Natural killer cell treated with Interleukin-12 subunit alpha and Interleukin-12 subunit beta and Interleukin-15 and Interleukin-18, amount 100 ng/mL, for 72 hours (primary cell): ENCODE measurements around the gene HTRA3. TPM values are rescaled to one million over a fixed set of nuclear protein-coding genes. Genes with fewer than 3 reads are reported as not detected.

Experiments
- ATAC-seq, 2 donors: fragments of 150-1000 bp; cut with Tn5 transposase in 1 of 2; sonication (Bioruptor Pico), chemical (Tn5 transposase) in 1 of 2; 2 replicates each; pipeline ENCODE4 v1.10.0; 2021
- DNase-seq: peaks from one replicate; pipeline ENCODE4 v3.0.0; 2022; ENCODE audit warnings: low spot score
- H3K27ac Mint-ChIP-seq, 2 donors: 1 replicate in 1 of 2; 2 replicates in 1 of 2; pipeline ENCODE4 v1.8.0; 2022; ENCODE audit warnings: mixed read lengths in 2 of 2, mild to moderate bottlenecking in 1 of 2, moderate library complexity in 1 of 2
- H3K27me3 Mint-ChIP-seq, 2 donors: 1 replicate in 1 of 2; 2 replicates in 1 of 2; pipeline ENCODE4 v1.8.0; 2022; ENCODE audit warnings: mixed read lengths in 2 of 2
- H3K36me3 Mint-ChIP-seq: one replicate; pipeline ENCODE4 v1.8.0; 2022; ENCODE audit warnings: mixed read lengths
- H3K4me1 Mint-ChIP-seq, 2 donors: 1 replicate in 1 of 2; 2 replicates in 1 of 2; pipeline ENCODE4 v1.8.0; 2022; ENCODE audit warnings: low read depth in 2 of 2, mixed read lengths in 2 of 2, mild to moderate bottlenecking in 1 of 2
- H3K4me3 Mint-ChIP-seq: one replicate; pipeline ENCODE4 v1.8.0; 2022; ENCODE audit warnings: mixed read lengths
- H3K9me3 Mint-ChIP-seq: 2 replicates; pipeline ENCODE4 v1.8.0; 2022; ENCODE audit warnings: mixed read lengths
- total RNA-seq, 2 donors: library from RNA; stranded (reverse); gene quantifications; one replicate each; pipeline ENCODE4 v1.2.3, GENCODE V29; 2022

HTRA3 gene
- total RNA-seq, 2 donors from 2014 or later, result not detected

DNA sequence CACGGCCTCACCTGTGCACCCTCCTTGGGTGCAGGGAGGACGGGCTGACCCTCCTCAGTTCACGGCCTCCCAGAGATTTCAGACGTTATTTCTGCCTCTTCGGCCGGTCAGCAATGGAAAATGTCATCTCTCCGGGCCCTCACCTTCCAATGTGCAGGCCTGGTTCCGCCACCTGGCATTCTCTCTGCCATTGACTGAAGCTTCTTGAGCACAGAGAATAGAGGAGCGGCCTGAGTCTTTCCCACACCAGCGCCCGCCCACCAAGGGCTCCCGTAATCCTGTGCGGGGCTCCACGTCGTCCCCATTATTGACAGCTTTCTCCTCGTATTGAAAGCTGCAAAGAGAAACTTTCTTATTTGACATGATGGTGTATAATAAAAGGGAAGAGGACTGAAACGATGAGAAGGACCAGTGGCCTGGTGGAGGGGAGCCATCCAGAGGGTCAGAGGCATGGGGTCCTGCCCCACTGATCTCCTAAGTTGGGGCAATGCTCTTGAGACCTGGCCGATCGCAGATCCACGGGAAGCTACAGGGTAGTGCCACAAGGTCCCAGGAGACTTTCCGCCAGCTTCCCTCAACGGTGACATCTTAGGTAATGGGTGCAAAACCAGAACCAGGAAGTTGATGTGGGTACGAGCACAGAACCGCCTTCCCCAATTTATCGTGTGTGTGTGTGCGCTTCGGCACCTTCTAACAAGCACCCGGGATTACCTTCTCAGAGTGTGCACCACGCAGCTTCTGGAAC is 20.6 kb downstream of the HTRA3 start:
- ATAC-seq (no peak), DNase-seq (no peak)
- no peaks in the 10 kb centered on the region for H3K36me3 Mint-ChIP-seq
- no peak overlapping the region for H3K27ac Mint-ChIP-seq
- peaks cover 5% of the 10 kb centered on the region for H3K9me3 Mint-ChIP-seq
- peaks cover 0 to 6% of the 10 kb centered on the region in 2 donors for H3K27me3 Mint-ChIP-seq
- H3K4me3 Mint-ChIP-seq, result no peak overlapping the region
- no peaks in the 10 kb centered on the region for H3K4me1 Mint-ChIP-seq

DNA sequence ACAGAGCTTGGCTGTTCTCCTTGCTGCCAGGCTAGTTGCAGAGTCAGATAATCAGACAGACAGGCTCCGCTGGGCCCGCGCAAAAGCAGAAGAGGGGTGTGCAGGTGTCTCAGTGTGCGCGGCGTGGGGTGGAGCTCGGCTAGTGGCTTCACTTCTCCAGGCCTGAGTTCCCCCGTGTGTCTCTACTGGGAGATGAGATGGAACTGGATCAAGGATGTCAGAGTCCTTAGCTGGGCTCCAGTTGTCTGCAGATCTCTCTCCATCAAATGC is 21.1 kb downstream of the HTRA3 start:
- no peaks in the 10 kb centered on the region for H3K4me1 Mint-ChIP-seq
- H3K27ac Mint-ChIP-seq, result no peak overlapping the region
- H3K27me3 Mint-ChIP-seq, result peaks cover 0 to 6% of the 10 kb centered on the region in 2 donors
- H3K4me3 Mint-ChIP-seq, result no peak overlapping the region
- DNase-seq (no peak), ATAC-seq (no peak)
- peaks cover 5% of the 10 kb centered on the region for H3K9me3 Mint-ChIP-seq
- H3K36me3 Mint-ChIP-seq, result no peaks in the 10 kb centered on the region

GRCh38 chr4:8291036-8291682 is 21.6 kb downstream of the HTRA3 start:
- Mint-ChIP-seq H3K27me3 (peaks cover 0 to 6% of the 10 kb centered on the region in 2 donors), H3K4me3 (no peak overlapping the region), H3K27ac (no peak overlapping the region), H3K9me3 (peaks cover 5% of the 10 kb centered on the region), H3K36me3 (no peaks in the 10 kb centered on the region), H3K4me1 (no peaks in the 10 kb centered on the region)
- no peak for DNase-seq
- no peak for ATAC-seq

DNA sequence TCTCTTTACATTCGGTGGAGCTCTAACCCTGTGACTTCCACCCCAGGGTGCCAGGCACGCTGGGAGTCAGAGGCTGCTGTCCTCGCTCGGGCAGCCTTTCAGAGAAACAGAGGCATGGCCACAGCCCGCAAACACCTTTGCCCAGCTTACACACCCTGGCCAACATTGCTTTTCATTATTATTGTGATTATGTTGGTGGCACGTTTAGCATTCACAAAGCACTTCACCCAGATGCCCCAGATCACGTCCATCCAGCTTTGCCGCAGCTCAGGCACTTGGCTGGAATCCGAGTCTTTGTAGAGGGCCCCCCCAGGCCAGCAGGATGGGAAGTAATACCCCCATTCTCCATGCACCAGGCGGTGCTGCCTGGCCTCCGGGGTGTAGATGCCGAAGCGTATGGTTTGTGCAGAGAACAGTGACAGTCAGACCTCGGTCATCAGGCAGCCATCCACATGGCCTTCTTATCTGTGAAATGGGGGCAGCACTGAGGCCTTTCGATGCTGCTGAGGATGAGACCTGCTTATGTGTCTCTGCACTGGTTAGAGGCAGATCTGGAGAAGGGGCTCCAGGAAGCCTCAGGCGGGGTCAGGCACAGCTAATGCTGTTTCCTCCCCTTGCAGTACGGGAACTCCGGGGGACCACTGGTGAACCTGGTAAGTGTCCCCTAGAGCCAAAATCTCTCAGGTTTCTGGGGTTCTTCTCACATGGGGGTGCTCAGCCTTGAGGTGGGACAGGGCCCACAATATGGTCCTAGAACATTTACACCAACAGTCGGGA is 22.3 kb downstream of the HTRA3 start:
- H3K36me3 Mint-ChIP-seq, result no peaks in the 10 kb centered on the region
- DNase-seq (no peak), ATAC-seq (no peak)
- H3K4me3 Mint-ChIP-seq, result no peak overlapping the region
- peaks cover 5% of the 10 kb centered on the region for H3K9me3 Mint-ChIP-seq
- no peaks in the 10 kb centered on the region for H3K4me1 Mint-ChIP-seq
- no peak overlapping the region for H3K27ac Mint-ChIP-seq
- H3K27me3 Mint-ChIP-seq, result peaks cover 0 to 6% of the 10 kb centered on the region in 2 donors

GRCh38 chr4:8292478-8293107 is 23.0 kb downstream of the HTRA3 start:
- no peaks in the 10 kb centered on the region for H3K4me1 Mint-ChIP-seq
- H3K4me3 Mint-ChIP-seq, result no peak overlapping the region
- H3K27ac Mint-ChIP-seq, result no peak overlapping the region
- DNase-seq (no peak), ATAC-seq (no peak)
- H3K9me3 Mint-ChIP-seq, result peaks cover 5% of the 10 kb centered on the region
- no peaks in the 10 kb centered on the region for H3K36me3 Mint-ChIP-seq
- peaks cover 0 to 6% of the 10 kb centered on the region in 2 donors for H3K27me3 Mint-ChIP-seq

GRCh38 chr4:8293131-8293975 is 23.8 kb downstream of the HTRA3 start:
- H3K4me3 Mint-ChIP-seq, result no peak overlapping the region
- H3K27me3 Mint-ChIP-seq, result peaks cover 0 to 6% of the 10 kb centered on the region in 2 donors
- no peak overlapping the region for H3K27ac Mint-ChIP-seq
- ATAC-seq (no peak), DNase-seq (no peak)
- H3K4me1 Mint-ChIP-seq, result no peaks in the 10 kb centered on the region
- no peaks in the 10 kb centered on the region for H3K36me3 Mint-ChIP-seq
- H3K9me3 Mint-ChIP-seq, result peaks cover 5% of the 10 kb centered on the region

- H3K9me3 Mint-ChIP-seq, result peaks cover 5% of the 10 kb centered on the region
Measured at GRCh38 chr4:8294036-8294435, 24.5 kb downstream of the HTRA3 start.

DNA sequence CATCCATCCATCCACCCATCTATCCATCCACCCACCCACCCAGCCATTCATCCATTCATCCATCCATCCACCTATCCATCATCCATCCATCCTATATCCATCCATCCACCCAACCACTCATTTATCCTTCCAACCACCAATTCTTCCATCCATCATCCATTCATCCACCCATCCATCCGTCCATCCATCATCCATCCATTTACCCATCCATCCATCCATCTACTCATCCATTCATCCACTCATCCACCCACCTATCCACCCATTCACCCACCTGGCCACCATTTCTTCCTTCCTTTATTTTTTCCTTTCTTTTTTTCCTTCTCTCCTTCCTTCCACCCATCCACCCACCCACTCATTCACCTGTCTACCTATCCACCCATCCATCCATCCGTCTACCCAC is 25.2 kb downstream of the HTRA3 start:
- H3K9me3 Mint-ChIP-seq, result peaks cover 5% of the 10 kb centered on the region
- H3K4me1 Mint-ChIP-seq, result no peaks in the 10 kb centered on the region
- peaks cover 0 to 6% of the 10 kb centered on the region in 2 donors for H3K27me3 Mint-ChIP-seq
- H3K27ac Mint-ChIP-seq, result no peak overlapping the region
- no peak overlapping the region for H3K4me3 Mint-ChIP-seq
- no peak for ATAC-seq
- no peaks in the 10 kb centered on the region for H3K36me3 Mint-ChIP-seq
- DNase-seq, result no peak

More at GRCh38 chr4:8294036-8294435, 24.5 kb downstream of the HTRA3 start:
- Mint-ChIP-seq H3K4me3 (no peak overlapping the region), H3K27me3 (peaks cover 0 to 6% of the 10 kb centered on the region in 2 donors), H3K4me1 (no peaks in the 10 kb centered on the region), H3K27ac (no peak overlapping the region), H3K36me3 (no peaks in the 10 kb centered on the region)
- ATAC-seq (no peak), DNase-seq (no peak)

- H3K36me3 Mint-ChIP-seq, result no peaks in the 10 kb centered on the region
Measured at GRCh38 chr4:8295471-8295870, 25.9 kb downstream of the HTRA3 start.

GRCh38 chr4:8296491-8296890 is 26.9 kb downstream of the HTRA3 start:
- no peaks in the 10 kb centered on the region for H3K4me1 Mint-ChIP-seq
- H3K27ac Mint-ChIP-seq, result no peak overlapping the region
- H3K27me3 Mint-ChIP-seq, result peaks cover 6 to 14% of the 10 kb centered on the region in 2 donors
- H3K36me3 Mint-ChIP-seq, result no peaks in the 10 kb centered on the region
- DNase-seq (no peak), ATAC-seq (no peak)
- H3K4me3 Mint-ChIP-seq, result no peak overlapping the region
- peaks cover 5% of the 10 kb centered on the region for H3K9me3 Mint-ChIP-seq

More at GRCh38 chr4:8295471-8295870, 25.9 kb downstream of the HTRA3 start:
- no peak overlapping the region for H3K27ac Mint-ChIP-seq
- H3K4me1 Mint-ChIP-seq, result no peaks in the 10 kb centered on the region
- DNase-seq (peak; percentile 39), ATAC-seq (no peak)
- H3K27me3 Mint-ChIP-seq, result peaks cover 0 to 6% of the 10 kb centered on the region in 2 donors
- no peak overlapping the region for H3K4me3 Mint-ChIP-seq
- peaks cover 5% of the 10 kb centered on the region for H3K9me3 Mint-ChIP-seq

DNA sequence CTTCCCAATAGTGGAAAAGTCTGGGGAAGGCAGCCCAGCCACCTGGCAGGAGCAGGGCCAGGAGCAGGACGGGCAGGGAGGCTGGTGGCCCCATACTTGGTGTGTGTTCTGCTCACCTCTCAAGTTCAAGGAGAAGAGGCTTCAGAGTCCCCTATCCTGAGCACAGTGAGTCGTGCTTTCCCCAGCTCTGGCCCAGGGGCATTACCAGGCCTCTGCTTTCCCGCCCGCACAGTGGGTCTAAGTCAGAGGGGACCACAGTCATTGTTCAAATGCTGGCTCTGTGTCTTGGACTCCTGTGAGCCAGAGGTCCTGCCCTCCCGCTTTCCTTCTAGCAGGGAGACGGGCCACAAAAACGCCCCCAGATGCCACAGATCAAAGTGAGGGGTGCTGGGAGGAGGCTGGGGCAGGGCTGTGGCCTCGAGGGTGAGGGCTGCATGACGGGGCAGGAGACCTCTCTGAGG is 27.6 kb downstream of the HTRA3 start:
- no peaks in the 10 kb centered on the region for H3K4me1 Mint-ChIP-seq
- ATAC-seq (peak; percentile 39 to 50), DNase-seq (peak; percentile 37)
- peaks cover 5% of the 10 kb centered on the region for H3K9me3 Mint-ChIP-seq
- peaks cover 9 to 14% of the 10 kb centered on the region in 2 donors for H3K27me3 Mint-ChIP-seq
- H3K4me3 Mint-ChIP-seq, result no peak overlapping the region
- no peaks in the 10 kb centered on the region for H3K36me3 Mint-ChIP-seq
- H3K27ac Mint-ChIP-seq, result no peak overlapping the region

DNA sequence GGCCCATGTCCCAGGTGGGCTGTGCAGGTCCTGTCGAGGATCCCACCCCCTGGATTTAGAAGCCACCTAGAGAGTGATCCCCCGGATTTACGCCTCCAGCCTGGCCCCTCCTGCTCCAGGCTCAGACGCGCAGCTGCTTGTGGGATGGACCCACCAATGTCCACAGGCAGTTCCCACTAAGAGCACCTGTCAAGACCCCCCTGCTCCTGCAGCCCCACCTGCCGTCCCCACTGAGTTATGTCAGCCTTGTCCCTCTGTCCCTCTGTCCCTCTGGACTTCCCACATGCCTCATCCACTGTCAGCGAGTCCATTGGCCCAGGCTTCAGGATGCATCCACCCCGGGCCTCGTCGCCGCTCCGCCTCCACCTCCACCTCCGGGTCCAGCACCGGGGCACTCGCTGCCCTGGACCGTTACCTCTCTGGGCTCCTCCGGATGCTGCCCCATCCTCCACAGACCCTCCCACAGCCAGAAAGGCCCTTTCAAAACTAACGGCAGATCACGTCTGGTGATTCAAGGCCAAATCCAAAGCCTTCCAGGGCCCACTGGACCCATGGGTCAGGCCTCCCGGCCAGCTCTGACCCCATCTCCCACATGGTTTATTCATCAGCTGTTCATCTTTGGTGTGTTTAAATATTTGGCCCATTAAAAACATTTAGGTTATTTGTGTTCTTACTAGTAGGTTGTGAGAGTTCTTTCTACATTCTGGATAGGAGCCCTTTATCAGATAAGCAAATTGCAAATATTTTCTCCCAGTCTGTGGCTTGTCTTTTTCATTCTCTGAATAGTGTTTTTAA is 28.3 kb downstream of the HTRA3 start:
- DNase-seq (peak; percentile 53), ATAC-seq (no peak)

More for the DNA sequence above, 28.3 kb downstream of the HTRA3 start:
- Mint-ChIP-seq H3K27me3 (peaks cover 13 to 19% of the 10 kb centered on the region in 2 donors), H3K36me3 (no peaks in the 10 kb centered on the region), H3K4me1 (no peaks in the 10 kb centered on the region), H3K9me3 (peaks cover 5% of the 10 kb centered on the region), H3K4me3 (no peak overlapping the region), H3K27ac (no peak overlapping the region)
